CD4-positive, alpha-beta T cell (primary cell): ENCODE results near the gene RNU7-1. TPM values are rescaled to one million over a fixed set of nuclear protein-coding genes. Genes with fewer than 3 reads are reported as not detected.

Experiments used
- ATAC-seq: fragments of 200-7000 bp; cut with Tn5 transposase; one replicate; pipeline ENCODE4 v1.10.0; 2022; ENCODE audit warnings: mild to moderate bottlenecking; ENCODE audit not compliant: poor library complexity
- CTCF ChIA-PET: fragments of 350-600 bp; sonication (Branson Sonifier 250); formaldehyde crosslinking; loops from one replicate; lab custom pipeline; 2021; ENCODE audit warnings: antibody characterized with exemption, inconsistent platforms; lab: Charles Lee
- POLR2A ChIA-PET: fragments of 350-600 bp; sonication (Branson Sonifier 250); formaldehyde crosslinking; loops from one replicate; lab custom pipeline; 2021; ENCODE audit warnings: antibody characterized with exemption, inconsistent platforms; lab: Charles Lee
- DNase-seq, 14 experiments: peaks; one replicate each; pipeline ENCODE4 v3.0.0-alpha.2; 2013 to 2020; ENCODE audit warnings: mixed read lengths in 2 of 14
- H3K27ac ChIP-seq, 2 donors: one replicate each; pipeline versions ENCODE4 v1.5.1 to v1.7.0; 2013; ENCODE audit warnings: low read length in 2 of 2, low read depth in 1 of 2, mild to moderate bottlenecking in 1 of 2
- H3K27me3 ChIP-seq, 2 experiments: 1 replicate in 1 of 2; 2 replicates in 1 of 2; pipeline versions ENCODE4 v1.6.1 to v1.7.0; 2013; ENCODE audit warnings: low read length in 2 of 2, control low read depth in 1 of 2, mild to moderate bottlenecking in 1 of 2, moderate library complexity in 1 of 2; ENCODE audit not compliant: insufficient read depth in 2 of 2, control insufficient read depth in 1 of 2
- H3K36me3 ChIP-seq: one replicate; pipeline ENCODE4 v1.6.1; 2013; ENCODE audit warnings: low read length, control low read depth; ENCODE audit not compliant: insufficient read depth
- H3K4me1 ChIP-seq: one replicate; pipeline ENCODE4 v1.6.1; 2013; ENCODE audit warnings: low read length, control low read depth; ENCODE audit not compliant: insufficient read depth
- H3K4me3 ChIP-seq: one replicate; pipeline ENCODE4 v1.5.1; 2013; ENCODE audit warnings: mild to moderate bottlenecking, low read length, moderate library complexity
- H3K9me3 ChIP-seq, 2 experiments: 1 replicate in 1 of 2; 2 replicates in 1 of 2; pipeline versions ENCODE4 v1.6.1 to v1.7.0; 2013; ENCODE audit warnings: low read length in 2 of 2, mild to moderate bottlenecking in 2 of 2, control low read depth in 1 of 2, moderate library complexity in 1 of 2; ENCODE audit not compliant: control insufficient read depth in 1 of 2, insufficient read depth in 1 of 2
- H3K27ac Mint-ChIP-seq: one replicate; pipeline ENCODE4 v1.8.0; 2020; ENCODE audit warnings: mixed read lengths
- H3K27me3 Mint-ChIP-seq: one replicate; pipeline ENCODE4 v1.8.0; 2021; ENCODE audit warnings: mixed read lengths
- H3K36me3 Mint-ChIP-seq: one replicate; pipeline ENCODE4 v1.8.0; 2021; ENCODE audit warnings: low read depth, mixed read lengths
- H3K4me1 Mint-ChIP-seq: one replicate; pipeline ENCODE4 v1.8.0; 2021; ENCODE audit warnings: low read depth, mixed read lengths
- H3K4me3 Mint-ChIP-seq: one replicate; pipeline ENCODE4 v1.8.0; 2020; ENCODE audit warnings: mild to moderate bottlenecking, mixed read lengths
- H3K9me3 Mint-ChIP-seq: one replicate; pipeline ENCODE4 v1.8.0; 2020; ENCODE audit warnings: mixed read lengths
- intact Hi-C, 2 experiments: fragments of 100-400 bp; cut with DNase I in 1 of 2; cut with micrococcal nuclease in 1 of 2; formaldehyde crosslinking; loops; one replicate each; pipeline versions ENCODE4 v1.15.1 to v1.9.0; 2023 to 2025; cut with DNase I, micrococcal nuclease
- total RNA-seq, 174 experiments: library from RNA in 2 of 174; stranded (reverse) in 2 of 174; gene quantifications; one replicate each; pipeline ENCODE4 v1.2.3 and lab custom pipeline; 2021 to 2026
- TF ChIP-seq, protein P1 (sequence below): fragments of 200-600 bp; IDR thresholded peaks from one replicate; pipeline ENCODE4 v1.8.0; 2022; ENCODE audit warnings: antibody characterized with exemption, mild to moderate bottlenecking

The RNU7-1 gene
- total RNA-seq, 2 experiments from 2014 or later: not detected

DNA sequence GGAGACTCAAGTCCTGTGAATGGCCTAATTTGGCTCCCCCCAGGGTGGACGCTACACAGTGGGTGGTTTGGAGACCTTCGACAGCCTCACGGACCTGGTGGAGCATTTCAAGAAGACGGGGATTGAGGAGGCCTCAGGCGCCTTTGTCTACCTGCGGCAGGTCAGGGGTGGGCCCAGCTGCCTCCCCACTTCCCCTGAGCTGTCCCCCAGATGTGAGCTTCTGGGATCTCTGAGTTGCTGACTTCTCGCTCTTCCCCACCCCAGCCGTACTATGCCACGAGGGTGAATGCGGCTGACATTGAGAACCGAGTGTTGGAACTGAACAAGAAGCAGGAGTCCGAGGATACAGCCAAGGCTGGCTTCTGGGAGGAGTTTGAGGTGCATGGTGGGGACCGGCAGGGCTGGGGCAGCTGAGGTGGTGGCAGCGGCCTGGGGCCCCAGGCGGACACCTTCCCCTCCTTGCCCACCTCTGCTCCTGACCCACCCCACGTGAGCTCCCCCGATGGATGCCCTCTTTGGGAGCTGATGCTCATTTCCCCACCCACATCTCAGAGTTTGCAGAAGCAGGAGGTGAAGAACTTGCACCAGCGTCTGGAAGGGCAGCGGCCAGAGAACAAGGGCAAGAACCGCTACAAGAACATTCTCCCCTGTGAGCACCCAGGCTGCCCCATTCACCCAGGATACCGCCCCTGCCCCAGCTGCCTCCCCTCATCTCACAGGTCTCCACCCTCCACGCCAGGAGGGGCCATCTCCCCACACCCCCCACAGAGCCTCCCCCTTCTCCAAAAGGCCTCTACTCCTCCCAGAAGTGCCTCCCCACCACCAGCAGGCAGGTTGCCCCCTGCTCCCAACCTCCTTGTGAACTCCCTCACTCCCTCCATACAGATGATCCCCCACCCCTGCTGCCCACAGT, 11.7 kb downstream of the RNU7-1 start:
- peak overlapping the region; percentile 98 for H3K4me3 ChIP-seq
- Mint-ChIP-seq H3K4me1 (peaks cover 87% of the 10 kb centered on the region), H3K27me3 (no peaks in the 10 kb centered on the region), H3K27ac (peak overlapping the region; percentile 97), H3K4me3 (peak overlapping the region; percentile 100), H3K36me3 (peaks cover 91% of the 10 kb centered on the region), H3K9me3 (no peaks in the 10 kb centered on the region)
- H3K9me3 ChIP-seq: no peaks in the 10 kb centered on the region
- H3K27me3 ChIP-seq: no peaks in the 10 kb centered on the region
- CTCF ChIA-PET: interaction anchor here (1.4 to 13.3 kb wide), 3 partner anchors 8 to 65 kb away, joined by 3 to 324 read pairs (median 4); partner anchors contain the start of genes C12orf57, PTPN6 and RNU7-1
- POLR2A ChIA-PET: interaction anchor here (1.6 to 16.4 kb wide), 3 partner anchors 8 to 9 kb away, joined by 5 to 963 read pairs (median 12); partner anchors contain the start of genes C12orf57, PTPN6 and RNU7-1
- peaks cover 67% of the 10 kb centered on the region for H3K36me3 ChIP-seq
- TF ChIP-seq, protein P1, sequence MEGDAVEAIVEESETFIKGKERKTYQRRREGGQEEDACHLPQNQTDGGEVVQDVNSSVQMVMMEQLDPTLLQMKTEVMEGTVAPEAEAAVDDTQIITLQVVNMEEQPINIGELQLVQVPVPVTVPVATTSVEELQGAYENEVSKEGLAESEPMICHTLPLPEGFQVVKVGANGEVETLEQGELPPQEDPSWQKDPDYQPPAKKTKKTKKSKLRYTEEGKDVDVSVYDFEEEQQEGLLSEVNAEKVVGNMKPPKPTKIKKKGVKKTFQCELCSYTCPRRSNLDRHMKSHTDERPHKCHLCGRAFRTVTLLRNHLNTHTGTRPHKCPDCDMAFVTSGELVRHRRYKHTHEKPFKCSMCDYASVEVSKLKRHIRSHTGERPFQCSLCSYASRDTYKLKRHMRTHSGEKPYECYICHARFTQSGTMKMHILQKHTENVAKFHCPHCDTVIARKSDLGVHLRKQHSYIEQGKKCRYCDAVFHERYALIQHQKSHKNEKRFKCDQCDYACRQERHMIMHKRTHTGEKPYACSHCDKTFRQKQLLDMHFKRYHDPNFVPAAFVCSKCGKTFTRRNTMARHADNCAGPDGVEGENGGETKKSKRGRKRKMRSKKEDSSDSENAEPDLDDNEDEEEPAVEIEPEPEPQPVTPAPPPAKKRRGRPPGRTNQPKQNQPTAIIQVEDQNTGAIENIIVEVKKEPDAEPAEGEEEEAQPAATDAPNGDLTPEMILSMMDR: no peak
- DNase-seq: no peak
- no peak for ATAC-seq
- peak overlapping the region; percentile 80 to 96 for H3K27ac ChIP-seq
- intact Hi-C loops: no loop called here
- peaks cover 94% of the 10 kb centered on the region for H3K4me1 ChIP-seq

- Mint-ChIP-seq H3K27ac (peak overlapping the region; percentile 97), H3K4me3 (peak overlapping the region; percentile 79), H3K27me3 (no peaks in the 10 kb centered on the region), H3K36me3 (peaks cover 93% of the 10 kb centered on the region), H3K9me3 (no peaks in the 10 kb centered on the region), H3K4me1 (peaks cover 87% of the 10 kb centered on the region)
- Histone ChIP-seq H3K36me3 (peaks cover 73% of the 10 kb centered on the region), H3K4me3 (peak overlapping the region; percentile 3), H3K27ac (peak overlapping the region; percentile 80 to 96), H3K27me3 (no peaks in the 10 kb centered on the region), H3K9me3 (no peaks in the 10 kb centered on the region), H3K4me1 (peaks cover 94% of the 10 kb centered on the region)
- TF ChIP-seq, protein P1: no peak
- POLR2A ChIA-PET: interaction anchor here (1.6 to 16.4 kb wide), 3 partner anchors 9 to 19 kb away, joined by 12 to 963 read pairs (median 89); partner anchors contain the start of genes C12orf57, PTPN6 and RNU7-1
- intact Hi-C loops: no loop called here
- DNase-seq: peak in 2 of 14 experiments; percentile 52 to 70
- no peak for ATAC-seq
- CTCF ChIA-PET: interaction anchor here (0.6 to 13.3 kb wide), 2 partner anchors 8 to 10 kb away, joined by 3 to 324 read pairs; partner anchors contain the start of genes C12orf57, PTPN6 and RNU7-1
Measured at GRCh38 chr12:6956021-6956727, 12.6 kb downstream of the RNU7-1 start.

GRCh38 chr12:6957151-6957701, 13.6 kb downstream of the RNU7-1 start:
- H3K9me3 Mint-ChIP-seq: no peaks in the 10 kb centered on the region
- Histone ChIP-seq H3K27me3 (no peaks in the 10 kb centered on the region), H3K4me3 (no peak overlapping the region), H3K27ac (peak overlapping the region; percentile 90 to 96), H3K4me1 (peaks cover 100% of the 10 kb centered on the region), H3K9me3 (no peaks in the 10 kb centered on the region), H3K36me3 (peaks cover 72% of the 10 kb centered on the region)
- intact Hi-C loops: no loop called here
- DNase-seq: peak in 5 of 14 experiments; percentile 38 to 70 (median 55)
- ChIA-PET CTCF (interaction anchor here (0.6 to 13.3 kb wide), 2 partner anchors 9 kb away, joined by 3 to 324 read pairs; partner anchors contain the start of genes C12orf57, PTPN6 and RNU7-1), POLR2A (interaction anchor here (3.5 to 16.4 kb wide), 3 partner anchors 10 to 85 kb away, joined by 17 to 963 read pairs (median 89); partner anchors contain the start of genes C12orf57, PTPN6, RNU7-1 and SPSB2)
- peak overlapping the region; percentile 97 for H3K27ac Mint-ChIP-seq
- H3K4me1 Mint-ChIP-seq: peaks cover 93% of the 10 kb centered on the region
- no peaks in the 10 kb centered on the region for H3K27me3 Mint-ChIP-seq
- peaks cover 96% of the 10 kb centered on the region for H3K36me3 Mint-ChIP-seq
- TF ChIP-seq, protein P1: no peak
- no peak for ATAC-seq
- peak overlapping the region; percentile 79 for H3K4me3 Mint-ChIP-seq
